NB4 (cell line): ENCODE results near the gene DAZAP1.
"Not testable (repeated sequence)": the region's sequence is repeated elsewhere in the genome, so short reads cannot be mapped to it uniquely, and the experiment has no call there.

Source experiments
- DNase-seq: peaks from one replicate; pipeline ENCODE4 v3.0.0; 2010; ENCODE audit warnings: low read depth
- H3K4me3 ChIP-seq: one replicate; pipeline ENCODE4 v1.5.1; 2011; ENCODE audit warnings: mild to moderate bottlenecking, low read depth, low read length, moderate library complexity
- MYC ChIP-seq: IDR thresholded peaks from 2 replicates; pipeline ENCODE4 v1.6.1; 2011; ENCODE audit warnings: low read depth, low read length
- POLR2A ChIP-seq: IDR thresholded peaks from 2 replicates; pipeline ENCODE4 v1.6.1; 2011; ENCODE audit warnings: mild to moderate bottlenecking; ENCODE audit not compliant: insufficient read length; ENCODE audit errors: extremely low read depth
- TF ChIP-seq, protein P1 (sequence below): IDR thresholded peaks from 2 replicates; pipeline ENCODE4 v1.6.1; 2011; ENCODE audit warnings: low read depth, low read length
- TF ChIP-seq, protein P2 (sequence below): IDR thresholded peaks from one replicate; pipeline ENCODE4 v1.5.1; 2012; ENCODE audit warnings: low read depth, low read length

The DAZAP1 gene

GRCh38 chr19:1417681-1418495, 10.5 kb downstream of the DAZAP1 start:
- no peak for DNase-seq
- TF ChIP-seq, protein P1, sequence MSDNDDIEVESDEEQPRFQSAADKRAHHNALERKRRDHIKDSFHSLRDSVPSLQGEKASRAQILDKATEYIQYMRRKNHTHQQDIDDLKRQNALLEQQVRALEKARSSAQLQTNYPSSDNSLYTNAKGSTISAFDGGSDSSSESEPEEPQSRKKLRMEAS: no peak
- no peak for TF ChIP-seq MYC
- TF ChIP-seq, protein P2, sequence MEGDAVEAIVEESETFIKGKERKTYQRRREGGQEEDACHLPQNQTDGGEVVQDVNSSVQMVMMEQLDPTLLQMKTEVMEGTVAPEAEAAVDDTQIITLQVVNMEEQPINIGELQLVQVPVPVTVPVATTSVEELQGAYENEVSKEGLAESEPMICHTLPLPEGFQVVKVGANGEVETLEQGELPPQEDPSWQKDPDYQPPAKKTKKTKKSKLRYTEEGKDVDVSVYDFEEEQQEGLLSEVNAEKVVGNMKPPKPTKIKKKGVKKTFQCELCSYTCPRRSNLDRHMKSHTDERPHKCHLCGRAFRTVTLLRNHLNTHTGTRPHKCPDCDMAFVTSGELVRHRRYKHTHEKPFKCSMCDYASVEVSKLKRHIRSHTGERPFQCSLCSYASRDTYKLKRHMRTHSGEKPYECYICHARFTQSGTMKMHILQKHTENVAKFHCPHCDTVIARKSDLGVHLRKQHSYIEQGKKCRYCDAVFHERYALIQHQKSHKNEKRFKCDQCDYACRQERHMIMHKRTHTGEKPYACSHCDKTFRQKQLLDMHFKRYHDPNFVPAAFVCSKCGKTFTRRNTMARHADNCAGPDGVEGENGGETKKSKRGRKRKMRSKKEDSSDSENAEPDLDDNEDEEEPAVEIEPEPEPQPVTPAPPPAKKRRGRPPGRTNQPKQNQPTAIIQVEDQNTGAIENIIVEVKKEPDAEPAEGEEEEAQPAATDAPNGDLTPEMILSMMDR: no peak
- no peak for TF ChIP-seq POLR2A
- no peak overlapping the region for H3K4me3 ChIP-seq

DNA sequence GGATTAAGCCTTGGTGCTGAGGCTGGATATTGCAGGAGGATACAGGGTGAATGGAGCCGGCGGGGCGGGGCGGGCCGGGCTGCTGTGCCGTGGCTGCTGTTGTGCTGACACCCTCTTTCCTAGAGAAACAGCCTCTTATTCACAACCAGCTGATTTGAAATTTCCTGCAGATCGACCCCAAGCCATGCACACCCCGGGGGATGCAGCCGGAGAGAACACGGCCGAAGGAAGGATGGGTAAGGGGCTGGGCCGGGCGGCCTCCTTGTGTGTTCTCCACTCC, 11.1 kb downstream of the DAZAP1 start:
- no peak for DNase-seq
- TF ChIP-seq POLR2A (no peak), MYC (no peak)
- TF ChIP-seq, protein P1: no peak
- TF ChIP-seq, protein P2: no peak
- no peak overlapping the region for H3K4me3 ChIP-seq

DNA sequence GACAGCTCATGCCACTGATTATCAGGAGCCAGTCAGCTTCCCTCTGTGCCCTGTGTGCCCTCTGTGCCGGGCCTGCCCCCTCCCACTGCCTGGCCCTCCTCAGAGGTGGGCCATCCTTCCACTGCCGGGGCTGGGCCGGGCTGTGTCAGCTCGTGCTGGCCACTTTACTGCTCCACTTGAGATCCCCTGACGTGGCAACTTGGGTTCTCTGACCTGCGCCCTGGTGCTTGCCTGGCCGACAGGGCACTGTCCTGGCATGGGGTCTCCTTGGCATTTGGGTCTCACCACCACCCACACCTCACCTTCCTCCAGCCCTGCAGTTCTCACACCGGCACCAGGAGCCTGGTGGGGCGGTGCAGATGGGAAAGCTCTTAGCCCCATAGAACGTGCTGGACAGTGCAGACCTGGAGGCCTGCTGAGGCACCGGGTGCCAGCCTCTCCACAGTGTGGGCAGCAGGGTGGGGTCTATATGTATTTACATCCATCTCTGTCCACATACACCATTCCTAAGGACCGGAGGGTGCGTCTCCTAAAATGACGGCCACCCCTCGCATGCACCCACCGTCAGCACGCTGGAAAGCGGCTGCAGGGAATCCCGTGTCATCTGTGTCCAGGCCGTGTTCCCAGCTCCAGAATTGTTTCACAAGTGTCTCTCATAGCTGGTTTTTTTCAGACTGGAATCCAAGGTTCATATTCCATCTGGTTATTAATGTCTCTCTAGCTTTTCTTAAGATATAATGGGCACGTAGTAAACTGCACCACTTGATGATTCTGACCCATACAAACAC, 11.8 kb downstream of the DAZAP1 start:
- H3K4me3 ChIP-seq: no peak overlapping the region
- TF ChIP-seq MYC (no peak), POLR2A (no peak)
- TF ChIP-seq, protein P2: no peak
- TF ChIP-seq, protein P1: no peak
- no peak for DNase-seq

DNA sequence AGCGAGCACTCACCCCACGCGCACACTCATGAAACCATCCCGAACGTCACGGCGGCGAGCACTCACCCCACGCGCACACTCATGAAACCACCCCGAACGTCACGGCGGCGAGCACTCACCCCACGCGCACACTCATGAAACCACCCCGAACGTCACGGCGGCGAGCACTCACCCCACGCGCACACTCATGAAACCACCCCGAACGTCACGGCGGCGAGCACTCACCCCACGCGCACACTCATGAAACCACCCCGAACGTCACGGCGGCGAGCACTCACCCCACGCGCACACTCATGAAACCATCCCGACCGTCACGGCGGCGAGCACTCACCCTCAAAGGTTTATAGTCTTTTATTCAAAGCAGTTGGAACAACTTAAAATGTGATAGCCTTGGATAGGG, 12.7 kb downstream of the DAZAP1 start:
- DNase-seq, H3K4me3 ChIP-seq: not testable (repeated sequence)

GRCh38 chr19:1420590-1420989, 13.2 kb downstream of the DAZAP1 start:
- no peak for DNase-seq
- no peak overlapping the region for H3K4me3 ChIP-seq
- TF ChIP-seq, protein P1: no peak
- no peak for TF ChIP-seq POLR2A
- TF ChIP-seq MYC: no peak
- TF ChIP-seq, protein P2: no peak

DNA sequence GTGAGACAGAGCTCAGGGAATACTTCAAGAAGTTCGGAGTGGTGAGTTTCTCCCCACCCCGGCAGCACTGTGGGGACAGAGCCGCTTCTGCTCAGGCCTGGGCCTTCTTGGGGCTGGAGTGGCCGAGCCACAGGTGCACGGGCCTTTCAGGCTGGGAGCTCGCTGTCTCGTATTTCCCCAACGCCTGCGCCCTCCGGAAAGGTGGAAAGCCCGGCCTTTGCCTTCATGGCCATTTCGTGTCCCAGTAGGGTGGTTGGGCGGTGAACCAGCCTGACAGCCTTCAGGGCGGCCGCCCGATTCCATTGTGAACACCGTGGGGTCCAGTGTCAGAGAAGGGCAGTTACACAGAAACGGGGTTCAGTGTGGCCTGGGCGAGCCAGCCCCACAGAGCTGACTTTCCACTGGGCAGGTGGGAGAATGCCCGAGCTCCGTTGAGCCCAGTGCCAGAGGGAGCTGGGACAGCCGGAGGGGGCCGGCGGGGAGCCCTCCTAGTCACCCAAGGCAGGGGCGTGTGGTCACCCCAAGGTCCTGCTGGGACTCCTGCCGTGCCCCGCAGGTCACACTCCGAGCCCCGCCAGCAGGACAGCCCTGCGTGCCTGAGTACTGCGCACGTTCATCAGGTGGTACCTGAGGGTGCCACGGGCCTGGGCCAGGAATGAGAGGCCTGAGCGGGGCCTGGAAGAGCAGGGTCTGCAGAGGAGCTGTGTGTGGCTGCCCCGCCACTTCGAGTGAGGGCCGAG, 14.0 kb downstream of the DAZAP1 start:
- no peak for DNase-seq
- TF ChIP-seq MYC (no peak), POLR2A (no peak)
- TF ChIP-seq, protein P1: no peak
- TF ChIP-seq, protein P2: no peak
- H3K4me3 ChIP-seq: no peak overlapping the region
